ENCODE data around the gene NECTIN3.

NECTIN3 gene

DNA sequence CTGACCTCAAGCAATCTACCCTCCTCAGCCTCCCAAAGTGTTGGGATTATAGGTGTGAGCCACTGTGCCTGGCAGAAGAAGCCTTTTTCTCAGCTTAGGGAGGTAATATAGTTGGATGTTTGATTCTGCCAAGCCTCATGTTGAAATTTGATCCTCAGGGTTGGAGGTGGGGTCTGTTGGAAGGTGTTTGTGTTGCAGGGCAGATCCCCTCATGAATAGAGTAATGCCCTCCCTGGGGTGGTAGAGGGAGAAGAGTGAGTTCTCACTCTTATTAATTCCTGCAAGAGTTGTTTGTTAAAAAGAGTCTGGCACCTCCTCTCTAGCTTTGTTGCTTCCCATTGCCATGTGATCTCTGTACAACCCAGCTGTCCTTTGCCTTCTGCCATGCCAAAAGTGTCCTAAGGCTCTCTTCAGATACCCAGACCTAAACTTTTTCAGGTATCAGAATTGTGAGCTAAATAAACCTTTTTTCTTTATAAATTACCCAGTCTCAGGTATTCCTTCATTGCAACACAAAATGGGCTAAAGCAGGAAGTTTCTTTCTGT lies 16.4 kb downstream of the NECTIN3 start:
- no peak for DNase-seq

DNA sequence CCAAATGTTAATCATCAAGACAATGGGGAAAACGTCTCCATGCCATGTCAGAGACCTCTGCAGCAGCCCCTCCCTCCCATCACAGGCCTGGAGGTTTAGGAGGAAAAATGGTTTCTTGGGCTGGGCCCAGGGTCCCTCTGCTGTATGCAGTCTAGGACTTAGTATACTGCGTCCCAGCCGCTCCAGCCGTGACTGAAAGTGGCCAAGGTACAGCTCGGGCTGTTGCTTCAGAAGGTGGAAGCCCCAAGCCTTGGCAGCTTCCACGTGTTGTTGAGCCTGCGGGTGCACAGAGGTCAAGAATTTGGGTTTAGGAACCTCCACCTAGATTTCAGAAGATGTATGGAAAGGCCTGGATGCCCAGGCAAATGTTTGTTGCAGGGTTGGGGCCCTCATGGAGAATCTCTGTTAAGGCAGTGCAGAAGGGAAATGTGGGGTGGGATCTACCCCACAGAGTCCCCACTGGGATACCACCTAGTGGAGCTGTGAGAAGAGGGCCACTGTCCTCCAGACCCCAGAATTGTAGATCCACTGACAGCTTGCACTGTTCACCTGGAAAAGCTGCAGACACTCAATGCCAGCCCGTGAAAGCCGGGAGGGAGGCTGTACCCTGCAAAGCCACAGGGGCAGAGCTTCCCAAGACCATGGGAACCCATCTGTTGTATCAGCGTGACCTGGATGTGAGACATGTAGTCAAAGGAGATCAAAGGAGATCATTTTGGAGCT lies 25.0 kb downstream of the NECTIN3 start:
- no peak for DNase-seq

DNA sequence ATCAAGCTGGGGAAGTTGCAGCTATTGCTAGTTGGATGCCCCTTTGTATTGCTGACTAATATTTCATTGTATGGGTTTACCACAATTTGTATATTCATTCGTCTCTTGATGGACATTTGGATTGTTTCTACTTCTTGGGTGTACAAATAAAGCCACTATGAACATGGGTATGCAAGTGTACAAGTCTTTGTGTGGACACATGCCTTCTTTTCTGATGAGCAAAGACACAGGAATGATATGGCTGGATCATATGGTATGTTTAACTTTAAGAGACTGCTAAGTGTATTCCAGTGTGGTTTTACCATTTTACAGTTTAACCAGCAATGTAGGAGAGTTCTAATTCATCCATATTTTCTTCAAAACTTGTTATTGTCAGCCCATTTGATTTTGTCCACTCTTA lies 32.2 kb downstream of the NECTIN3 start:
- no peak for DNase-seq

DNA sequence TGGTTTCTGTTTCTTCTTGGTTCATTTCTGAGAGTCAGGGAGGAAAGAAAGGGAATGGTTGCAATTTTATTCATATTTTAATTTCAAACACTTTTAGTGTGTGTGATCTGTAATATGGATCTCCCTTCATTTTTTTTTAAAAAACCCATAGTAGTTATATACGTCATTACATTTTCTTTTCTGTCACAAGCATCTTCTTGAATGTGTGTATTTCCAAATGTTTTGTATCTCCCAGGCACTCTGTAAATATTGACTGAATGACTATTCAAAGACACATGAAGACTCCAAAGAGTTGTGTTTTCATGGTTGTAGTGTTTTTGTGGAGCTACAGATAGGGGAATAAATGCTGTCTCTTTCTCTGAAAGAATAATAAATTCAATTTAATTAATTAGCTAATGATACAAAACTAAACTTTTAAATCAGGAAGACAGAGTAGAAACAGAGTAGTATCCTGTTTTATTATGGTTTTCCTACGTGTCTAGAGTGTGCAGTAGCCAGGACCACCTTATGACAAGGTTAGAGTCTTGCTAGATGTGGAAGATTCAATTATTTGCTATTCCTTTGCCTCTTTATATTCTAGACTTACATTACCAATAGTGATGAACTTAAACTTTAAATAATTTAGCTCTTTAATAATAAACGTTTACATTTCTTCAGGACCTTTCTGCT lies 35.5 kb downstream of the NECTIN3 start:
- no peak for DNase-seq

DNA sequence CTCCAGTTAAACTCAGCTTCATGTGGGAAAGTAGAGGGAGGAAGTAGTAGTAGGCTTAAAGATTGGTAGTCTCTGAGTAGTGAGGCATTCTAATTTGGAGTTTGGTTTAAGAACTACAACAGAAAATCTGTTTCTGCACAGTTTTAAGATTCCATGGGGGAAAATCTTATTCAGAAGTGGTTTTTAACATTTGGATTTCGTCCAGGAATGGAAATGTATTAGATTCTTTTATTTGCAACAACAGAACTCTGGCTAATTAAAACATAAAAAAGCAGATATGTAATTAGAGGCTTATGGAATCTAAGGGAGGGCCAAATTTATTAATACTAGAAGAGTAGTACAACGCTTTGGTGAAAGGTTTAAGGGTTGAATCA lies 36.0 kb downstream of the NECTIN3 start:
- no peak for DNase-seq

DNA sequence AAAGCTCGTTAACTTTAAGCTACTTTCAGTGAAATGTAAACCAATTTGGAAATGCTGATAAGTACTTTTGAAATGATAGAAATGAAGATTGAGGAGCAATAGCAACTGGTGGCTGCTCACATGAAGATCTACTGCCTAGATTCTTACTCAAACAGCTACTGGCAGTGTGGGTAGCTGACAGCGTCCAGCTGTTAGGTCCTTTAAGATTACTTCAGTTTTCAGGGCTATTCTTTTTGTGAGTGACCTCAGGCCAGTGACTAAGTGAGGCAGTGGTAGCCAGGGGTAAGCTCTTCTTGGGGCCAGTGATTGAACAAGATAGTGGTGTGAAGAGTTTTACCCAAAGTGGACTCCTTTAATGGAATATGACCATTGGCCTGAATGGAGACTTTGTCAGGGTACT lies 41.3 kb downstream of the NECTIN3 start:
- no peak for DNase-seq

DNA sequence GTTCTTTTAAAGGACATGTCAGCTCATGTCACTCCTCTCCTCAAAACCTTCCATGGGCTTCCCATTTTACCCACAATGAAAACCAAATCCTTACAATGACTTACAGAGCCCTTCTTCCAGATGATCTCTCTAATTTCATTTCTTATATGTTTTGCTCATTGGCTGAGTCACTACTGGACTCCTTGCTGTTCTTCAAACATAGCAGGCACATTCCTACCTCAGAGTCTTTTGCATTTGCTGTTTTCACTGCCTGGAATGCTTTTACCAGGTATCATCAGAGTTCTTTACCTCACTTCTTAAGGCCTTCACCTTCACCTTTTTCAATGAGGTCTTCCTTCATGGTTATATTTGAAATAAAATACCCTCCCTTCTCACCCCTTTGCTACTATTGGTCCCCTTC lies 57.3 kb downstream of the NECTIN3 start:
- DNase-seq, result no peak

DNA sequence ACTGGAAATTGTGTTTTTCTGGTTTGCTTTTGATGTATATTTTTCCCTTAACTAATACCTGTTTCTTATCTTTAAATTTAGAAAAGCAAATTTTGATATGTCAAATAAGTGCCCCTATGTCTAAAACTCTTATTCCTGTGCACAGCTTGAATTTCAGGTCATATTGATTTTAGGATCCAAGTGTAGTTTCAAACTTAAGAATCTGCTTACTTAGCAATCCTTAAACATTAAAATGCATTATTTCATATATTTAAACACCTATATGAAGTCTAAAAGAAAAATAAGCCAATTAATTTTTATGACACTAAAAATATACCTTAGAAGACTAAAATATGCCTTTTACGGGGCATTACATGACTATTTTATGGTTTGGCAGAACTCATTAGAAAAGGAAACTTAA lies 59.2 kb downstream of the NECTIN3 start:
- DNase-seq, result no peak

DNA sequence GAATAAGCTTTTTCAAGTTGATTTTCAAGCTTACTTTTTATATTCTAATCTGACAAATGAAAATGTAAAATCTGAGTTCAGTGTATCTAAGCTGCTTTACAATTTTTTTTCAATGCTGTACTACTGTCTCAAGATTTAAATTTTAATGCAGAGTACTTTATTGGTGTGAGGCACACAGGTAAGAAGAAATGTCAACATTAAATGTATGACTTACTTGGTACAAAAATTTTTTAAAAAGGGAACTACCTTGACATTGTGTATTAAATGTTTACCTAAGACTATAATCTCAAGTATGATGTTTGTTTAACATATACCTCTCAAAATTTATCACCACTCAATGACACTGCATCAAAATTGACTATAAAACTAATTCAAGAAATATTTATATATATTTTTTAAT lies 62.7 kb downstream of the NECTIN3 start:
- DNase-seq, result no peak

DNA sequence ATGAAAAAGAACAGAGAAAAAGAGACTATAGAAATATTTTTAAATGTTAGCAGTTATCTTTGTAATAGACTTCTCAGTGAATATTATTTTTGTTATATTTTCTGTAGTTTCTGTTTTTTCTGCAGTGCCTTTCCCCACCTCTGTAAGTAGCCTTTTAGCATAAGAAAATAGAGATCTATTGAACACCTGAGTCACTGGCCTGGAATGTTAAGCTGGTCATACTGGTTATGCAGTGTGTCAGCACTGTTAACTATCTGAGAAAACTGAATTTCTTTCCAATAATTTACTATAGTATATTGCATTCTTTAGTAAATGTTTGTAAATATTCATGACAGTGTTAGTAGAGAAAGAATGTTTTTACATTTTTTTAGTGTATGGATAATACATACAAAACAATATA lies 79.8 kb downstream of the NECTIN3 start:
- DNase-seq, result no peak

DNA sequence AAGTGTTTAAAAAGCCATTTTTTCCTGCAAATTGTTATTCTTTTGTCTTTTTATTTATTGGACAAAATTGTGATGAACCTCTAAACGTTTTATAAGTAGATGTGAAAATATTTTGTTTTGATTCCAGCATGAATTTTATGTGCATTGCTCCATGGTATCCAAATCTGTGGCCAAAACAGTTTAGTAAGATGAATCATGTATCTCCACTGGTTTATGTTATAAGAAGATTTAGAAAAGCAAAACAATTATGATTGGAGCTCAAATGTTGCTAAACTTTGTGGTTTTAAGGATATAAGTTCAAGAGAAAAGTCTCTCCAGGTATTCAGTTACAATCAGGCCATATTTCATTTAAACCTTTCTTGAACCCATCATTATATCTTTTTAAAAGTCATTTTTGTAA lies 80.9 kb downstream of the NECTIN3 start:
- no peak for DNase-seq

DNA sequence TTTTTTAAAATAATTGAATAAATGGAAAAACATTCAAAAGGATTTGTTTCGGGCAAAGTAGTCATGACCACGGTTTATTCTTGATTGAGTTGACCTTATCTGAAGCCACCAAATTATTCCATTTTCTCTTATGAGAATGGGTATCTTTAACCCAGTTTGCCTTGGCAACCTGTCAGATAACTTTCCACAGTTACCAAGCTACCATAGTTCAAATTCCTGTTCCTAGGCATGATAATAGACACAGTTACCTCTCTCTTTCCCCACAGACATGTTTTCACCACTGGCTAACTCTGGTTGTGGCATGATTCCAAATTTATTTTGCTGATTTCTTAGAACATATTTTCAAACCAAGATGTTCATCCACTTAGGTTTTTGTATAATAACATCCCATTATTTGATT lies 84.9 kb downstream of the NECTIN3 start:
- DNase-seq, result no peak

DNA sequence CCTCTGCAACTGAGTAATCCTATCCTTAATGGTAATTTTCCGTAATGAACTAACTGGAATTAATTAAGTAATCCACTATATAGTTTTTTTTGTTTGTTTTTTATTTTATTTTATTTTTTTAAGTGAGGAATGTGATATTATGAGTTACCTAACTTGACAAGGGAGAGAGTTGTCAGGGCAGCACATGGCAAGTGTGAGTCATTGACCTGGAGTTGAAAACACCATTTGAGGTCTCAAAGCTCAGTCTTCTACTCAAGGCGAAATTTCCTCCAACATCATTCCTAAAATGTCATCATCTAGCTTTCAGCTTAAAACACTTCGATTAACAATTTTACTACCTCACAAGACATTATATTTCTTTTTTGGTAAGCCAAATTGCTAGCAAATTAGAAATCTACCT lies 87.8 kb downstream of the NECTIN3 start:
- no peak for DNase-seq

DNA sequence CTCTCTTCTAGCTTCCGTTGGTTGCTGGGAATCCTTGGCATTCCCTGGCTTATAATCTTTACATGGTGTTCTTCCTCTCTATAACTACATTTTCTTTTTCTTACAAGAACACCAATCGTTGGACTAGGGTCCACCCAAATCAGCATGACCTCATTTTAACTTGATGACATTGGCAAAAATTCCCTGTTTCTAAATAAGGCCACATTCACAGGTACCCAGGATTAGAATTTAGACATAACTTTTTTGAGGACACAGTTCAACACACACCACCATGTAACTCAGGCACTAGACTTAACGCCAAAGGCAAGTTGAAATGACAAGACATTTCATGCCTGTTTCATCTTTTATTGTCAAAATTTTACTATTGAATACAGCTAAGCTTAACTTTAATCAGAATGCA lies 93.0 kb downstream of the NECTIN3 start:
- DNase-seq, result no peak

DNA sequence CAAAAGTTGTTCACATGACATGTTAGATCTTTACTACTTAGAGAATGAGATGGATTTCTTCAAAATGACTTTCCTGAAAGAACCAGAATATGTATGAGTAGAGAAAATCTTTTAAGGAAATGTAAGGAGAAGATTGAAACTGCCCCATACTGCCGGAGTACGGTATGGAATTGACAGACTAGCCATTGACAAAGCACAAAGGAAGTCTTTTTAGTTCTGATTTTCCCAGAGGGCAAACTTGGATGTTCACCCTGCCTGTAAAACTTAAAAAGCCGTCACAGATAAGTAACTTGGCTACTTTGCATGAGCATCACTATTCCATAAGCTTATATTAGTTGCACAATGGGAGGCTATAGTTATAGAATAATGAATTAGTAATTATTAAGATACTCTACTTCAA lies 93.8 kb downstream of the NECTIN3 start:
- DNase-seq, result no peak

DNA sequence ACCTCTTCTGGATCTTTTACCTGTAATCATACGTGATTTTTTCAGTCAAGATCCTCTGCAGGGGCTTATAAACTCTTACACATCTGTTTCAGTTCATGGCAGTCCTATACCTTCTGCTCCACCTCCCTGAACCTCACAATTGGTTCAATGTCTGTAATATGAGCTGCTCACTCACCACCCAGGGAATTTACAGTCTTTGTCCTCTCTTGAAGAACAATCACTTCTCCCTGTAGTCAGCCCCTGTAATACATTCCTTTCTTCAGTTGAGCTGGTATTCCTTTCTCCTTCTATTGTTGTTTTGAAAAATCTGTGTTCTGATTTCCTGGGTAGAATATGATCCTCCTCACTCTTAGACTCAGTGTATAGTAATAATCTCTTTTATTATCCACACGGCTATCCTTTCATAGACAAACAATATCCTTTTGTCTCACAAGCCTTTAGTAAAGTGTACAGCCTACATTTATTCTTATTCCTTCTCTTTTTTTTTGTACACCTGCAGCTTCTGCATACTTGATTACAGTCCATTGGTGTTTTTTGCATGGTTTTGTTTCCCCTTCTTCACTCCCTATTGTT lies 101.8 kb downstream of the NECTIN3 start:
- no peak for DNase-seq

DNA sequence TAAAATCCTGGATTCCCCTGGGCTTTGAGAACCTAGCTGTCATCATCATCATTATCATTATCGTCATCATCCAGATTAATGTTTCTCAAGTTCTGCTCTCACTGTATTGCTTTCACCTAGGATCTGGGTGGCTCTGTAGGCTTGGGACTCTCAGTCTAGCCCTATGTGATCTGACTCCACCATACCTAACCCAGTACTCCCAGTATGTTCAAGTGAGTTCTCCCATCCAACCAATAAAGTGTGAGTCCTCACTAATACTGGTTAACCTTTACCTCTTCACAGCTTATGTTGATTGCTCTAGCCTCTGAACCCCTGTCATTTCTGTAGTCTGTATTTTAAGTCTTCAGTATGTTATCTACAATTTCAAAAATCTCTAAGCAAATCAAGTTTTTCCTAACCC lies 102.3 kb downstream of the NECTIN3 start:
- no peak for DNase-seq

DNA sequence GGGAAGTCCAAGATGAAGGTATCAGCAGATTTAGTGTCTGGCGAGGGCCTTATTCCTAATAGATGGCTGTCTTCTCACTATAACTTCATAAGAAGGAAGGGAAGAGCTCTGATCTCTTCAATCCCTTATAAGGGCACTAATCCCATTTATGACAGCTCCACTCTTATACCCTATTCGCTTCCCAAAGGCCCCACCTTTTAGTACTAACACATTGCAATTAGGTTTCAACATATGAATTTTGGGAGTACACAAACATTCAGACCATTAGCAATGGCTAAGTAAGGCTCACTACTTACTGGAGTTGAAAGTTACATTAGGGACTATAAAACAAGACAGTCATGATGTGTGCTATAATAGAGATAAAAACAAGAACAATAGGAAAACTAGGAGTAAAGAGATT lies 118.9 kb downstream of the NECTIN3 start:
- DNase-seq, result no peak

DNA sequence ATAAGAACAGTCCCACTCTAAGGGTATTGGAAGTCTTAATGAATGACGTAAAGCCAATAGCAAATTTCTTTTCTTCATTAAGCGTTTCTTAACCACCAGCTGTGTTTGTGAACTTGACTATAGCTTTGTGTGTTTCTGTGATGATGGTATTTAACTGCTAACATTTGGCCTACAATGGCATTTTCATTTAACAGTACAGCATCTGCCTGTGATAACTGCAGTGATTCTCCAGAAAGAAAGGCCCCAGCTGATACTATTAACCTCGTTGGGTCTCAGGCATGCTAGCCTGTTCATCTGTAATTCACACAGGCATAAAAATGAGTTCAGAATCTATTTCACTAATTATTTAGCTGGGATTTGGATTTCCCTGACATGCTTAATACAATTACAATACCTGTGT lies 121.9 kb downstream of the NECTIN3 start:
- no peak for DNase-seq

DNA sequence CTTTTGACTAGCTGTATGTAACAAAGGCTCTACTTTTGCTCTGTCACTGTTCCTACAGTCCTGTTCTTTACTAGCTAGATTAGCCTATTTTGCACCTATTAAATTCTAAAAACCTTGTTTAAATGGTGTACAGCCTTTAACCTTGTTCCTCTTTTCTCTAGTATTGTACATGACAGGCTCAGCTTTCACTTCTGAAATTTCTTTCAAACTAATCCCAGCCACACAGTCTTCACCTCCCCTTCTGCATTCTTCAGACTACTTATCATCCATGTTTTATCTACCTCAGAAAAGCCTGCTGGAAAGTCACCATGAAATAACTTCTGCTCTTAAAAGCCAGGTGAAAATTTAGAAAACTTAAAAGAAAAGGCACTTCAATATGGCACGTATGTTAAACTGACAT lies 122.4 kb downstream of the NECTIN3 start:
- DNase-seq, result no peak

DNA sequence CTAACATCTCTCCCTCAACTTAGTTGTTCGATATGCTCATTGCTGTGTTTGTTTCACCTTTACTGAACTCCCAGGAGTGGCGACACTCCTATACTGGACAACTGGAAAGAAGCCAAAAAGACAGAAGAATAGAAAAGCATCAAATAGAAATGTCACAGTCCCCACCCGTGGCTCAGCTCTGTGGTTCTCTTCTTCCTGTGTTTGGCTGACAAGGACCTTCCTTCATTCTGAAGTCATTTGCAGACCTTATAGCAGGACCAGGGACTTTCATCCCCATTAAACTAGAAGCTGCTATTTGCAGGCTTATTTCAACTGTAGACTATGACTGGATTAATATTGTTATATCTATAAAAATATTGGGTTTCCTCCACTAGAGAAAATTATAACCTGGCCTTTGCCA lies 125.9 kb downstream of the NECTIN3 start:
- DNase-seq, result no peak

DNA sequence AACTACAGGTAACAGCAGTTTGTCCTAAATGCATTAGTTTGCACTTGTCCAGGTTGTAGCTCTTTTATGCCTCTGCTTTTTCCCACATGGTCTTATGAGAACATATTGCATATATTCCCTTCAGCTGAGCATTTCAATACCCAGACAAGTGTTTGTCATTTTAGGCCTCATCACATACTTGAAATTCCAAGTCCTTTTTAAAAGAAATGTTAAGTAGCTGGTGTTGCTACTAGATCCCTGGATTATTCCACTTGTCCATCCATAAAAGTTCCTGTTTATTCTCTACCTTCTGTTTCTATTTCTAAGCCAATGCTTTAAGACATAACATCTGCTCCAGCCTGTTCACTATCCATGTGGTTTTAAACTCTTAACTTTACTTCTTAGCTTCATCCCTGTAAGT lies 128.4 kb downstream of the NECTIN3 start:
- no peak for DNase-seq

DNA sequence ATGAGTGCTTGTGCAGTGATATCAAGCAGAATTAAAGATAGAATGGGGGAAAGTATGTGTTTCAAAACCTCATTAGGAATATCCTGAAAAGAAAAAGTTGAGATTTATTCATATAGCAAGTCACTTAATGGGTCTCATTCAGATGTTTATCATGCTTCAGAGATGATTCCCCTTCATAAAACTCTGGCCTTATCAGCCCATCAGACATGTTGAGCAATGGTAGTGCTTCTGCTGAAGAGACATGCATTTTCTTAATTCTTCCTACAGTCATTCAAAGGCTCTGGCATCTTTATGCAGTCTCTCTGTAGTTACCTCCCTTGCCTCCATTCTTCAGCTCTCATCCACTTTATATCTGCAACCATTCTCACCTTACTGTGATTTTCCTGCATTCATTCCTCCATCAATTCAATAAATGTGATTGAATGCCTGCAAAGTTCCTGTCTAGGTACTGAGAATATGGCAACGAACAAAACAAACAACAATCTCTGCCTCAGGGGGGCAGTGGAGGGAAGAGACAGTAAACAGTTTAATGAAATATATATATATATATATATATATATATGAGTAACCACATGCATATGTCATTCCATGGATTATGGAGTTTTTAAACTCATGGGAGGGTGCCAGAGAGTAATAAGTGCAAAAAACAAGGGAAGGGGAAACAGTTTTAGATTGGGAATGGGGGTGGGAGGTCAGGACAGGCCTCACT lies 138.5 kb downstream of the NECTIN3 start:
- no peak for DNase-seq

Data from effector CD4-positive, alpha-beta T cell (primary cell).